GM19351 (cell line): Measurements from ENCODE around the gene SMIM14.
"Not testable (repeated sequence)": the region's sequence is repeated elsewhere in the genome, so short reads cannot be mapped to it uniquely, and the experiment has no call there.

Source experiments
- ATAC-seq: cut with Tn5 transposase; IDR thresholded peaks from one replicate; pipeline ENCODE4 v1.9.1; 2021; ENCODE audit warnings: mild to moderate bottlenecking, moderate library complexity; ENCODE audit not compliant: unreplicated experiment

Gene SMIM14

DNA sequence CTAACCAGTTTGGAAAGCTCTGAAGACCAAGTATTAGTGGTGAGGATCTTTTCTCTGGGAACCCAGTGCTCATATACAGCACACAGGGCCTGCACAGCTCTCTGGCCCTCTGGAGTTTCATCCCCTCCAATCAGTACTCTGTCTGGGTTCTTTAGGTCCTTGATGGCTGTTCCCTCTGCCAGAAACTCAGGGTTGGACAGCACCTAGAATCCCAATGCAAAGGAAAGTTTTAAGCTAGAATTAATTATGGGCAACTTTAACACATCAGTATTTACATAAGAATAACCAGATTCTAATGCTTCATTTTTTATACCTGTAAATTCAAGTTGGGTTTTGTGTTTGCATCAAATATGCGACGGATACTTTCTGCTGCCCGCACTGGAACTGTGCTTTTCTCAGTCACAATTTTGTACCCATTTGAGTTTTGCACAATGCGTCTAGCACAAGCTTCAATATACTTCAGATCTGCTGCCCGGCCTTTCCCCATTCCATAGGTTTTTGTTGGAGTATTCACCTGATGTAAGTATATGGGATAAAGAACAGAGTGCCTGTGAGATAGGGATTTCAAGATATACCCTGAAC, 128.2 kb downstream of the SMIM14 start:
- no peak for ATAC-seq

DNA sequence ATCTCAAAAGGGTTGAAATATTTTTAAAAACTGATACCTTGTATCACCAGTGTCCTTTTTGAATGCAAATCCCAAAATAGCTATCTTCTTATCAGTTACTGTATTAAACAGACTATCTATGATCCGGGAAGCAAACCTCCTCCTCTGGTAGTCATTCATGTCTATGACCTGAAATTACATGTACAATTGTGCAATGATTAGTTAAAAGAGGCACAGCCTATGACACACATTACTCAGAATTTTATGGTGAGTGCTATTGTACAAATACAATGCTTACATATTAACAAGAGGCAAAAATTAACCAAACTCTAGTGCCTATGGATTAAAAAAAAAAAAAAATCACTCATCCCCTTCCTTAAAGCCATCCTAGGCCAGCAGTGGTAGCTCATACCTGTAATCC, 133.1 kb downstream of the SMIM14 start:
- ATAC-seq = no peak

DNA sequence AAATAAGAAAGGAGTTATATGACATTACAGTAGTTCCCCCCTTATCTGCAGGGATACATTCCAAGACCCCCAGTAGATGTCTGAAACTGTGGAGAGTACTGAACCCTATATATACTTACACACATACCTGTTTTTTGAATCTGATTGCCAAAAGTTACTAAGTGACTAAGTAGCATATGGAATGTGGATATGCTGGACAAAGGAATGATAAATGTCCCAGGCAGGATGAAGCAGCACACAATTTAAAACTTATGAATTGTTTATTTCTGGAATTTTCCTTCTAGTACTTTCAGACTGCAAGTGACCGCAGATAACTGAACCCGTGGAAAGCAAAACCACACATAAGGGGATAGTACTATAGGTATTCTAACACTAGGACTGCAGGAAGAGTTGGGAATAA, 134.1 kb downstream of the SMIM14 start:
- ATAC-seq = no peak

DNA sequence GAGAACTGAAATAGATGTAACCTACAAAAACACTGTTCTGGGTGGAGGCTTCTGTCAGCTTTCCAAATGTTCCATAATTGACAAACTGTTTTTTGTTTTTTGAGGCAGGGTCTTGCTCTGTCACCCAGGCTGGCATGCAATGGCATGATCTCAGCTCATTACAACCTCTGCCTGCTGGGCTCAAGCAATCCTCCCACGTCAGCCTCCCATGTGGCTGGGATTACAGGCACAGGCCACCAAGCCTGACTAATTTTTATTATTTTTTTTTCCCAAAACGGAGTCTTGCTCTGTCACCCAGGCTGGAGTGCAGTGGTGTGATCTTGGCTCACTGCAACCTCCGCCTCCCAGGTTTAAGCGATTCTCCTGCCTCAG, 136.0 kb downstream of the SMIM14 start:
- ATAC-seq = not testable (repeated sequence)

DNA sequence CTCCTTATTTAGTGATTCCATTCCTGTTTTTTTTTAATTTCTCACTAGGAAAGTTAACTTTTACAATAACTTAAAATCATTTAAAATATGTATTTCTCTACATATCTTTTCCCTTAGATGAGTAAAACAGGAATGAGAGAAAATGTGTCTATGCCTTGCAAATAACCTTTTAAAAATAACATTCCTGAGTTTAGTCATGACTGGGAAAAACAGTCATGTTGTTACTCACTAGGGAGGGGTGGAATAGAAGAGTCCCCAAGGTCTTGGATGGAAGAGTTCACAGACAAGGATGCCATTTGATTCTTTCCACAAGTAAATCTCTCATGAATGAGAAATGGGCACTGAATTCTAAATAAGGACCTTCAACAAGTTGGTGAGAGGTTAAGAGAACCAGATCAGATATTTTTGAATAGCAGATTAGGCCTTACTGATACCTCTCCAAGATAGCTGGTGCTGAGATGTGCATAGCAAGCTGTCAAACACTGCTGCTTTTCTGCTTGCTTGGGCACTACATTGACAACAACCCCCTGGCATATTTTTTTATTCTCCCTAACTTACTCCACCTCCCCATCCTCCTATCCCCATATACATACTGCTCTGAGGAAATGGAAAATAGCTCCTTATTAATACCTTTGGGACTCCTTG, 136.5 kb downstream of the SMIM14 start:
- no peak for ATAC-seq

DNA sequence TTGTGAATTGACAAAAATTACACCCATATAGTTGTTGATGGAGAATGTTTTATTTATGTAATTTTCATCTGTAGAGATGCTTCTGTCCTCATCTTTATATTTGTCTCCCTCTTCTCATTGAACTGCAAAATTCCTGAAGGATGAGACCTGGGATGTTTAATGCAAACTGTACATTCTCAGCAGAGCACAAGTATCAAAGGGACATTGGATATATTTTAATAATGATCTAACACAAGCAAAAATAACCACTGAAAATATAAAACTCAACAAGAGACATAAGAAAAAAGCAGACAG, 140.0 kb downstream of the SMIM14 start:
- ATAC-seq = no peak

DNA sequence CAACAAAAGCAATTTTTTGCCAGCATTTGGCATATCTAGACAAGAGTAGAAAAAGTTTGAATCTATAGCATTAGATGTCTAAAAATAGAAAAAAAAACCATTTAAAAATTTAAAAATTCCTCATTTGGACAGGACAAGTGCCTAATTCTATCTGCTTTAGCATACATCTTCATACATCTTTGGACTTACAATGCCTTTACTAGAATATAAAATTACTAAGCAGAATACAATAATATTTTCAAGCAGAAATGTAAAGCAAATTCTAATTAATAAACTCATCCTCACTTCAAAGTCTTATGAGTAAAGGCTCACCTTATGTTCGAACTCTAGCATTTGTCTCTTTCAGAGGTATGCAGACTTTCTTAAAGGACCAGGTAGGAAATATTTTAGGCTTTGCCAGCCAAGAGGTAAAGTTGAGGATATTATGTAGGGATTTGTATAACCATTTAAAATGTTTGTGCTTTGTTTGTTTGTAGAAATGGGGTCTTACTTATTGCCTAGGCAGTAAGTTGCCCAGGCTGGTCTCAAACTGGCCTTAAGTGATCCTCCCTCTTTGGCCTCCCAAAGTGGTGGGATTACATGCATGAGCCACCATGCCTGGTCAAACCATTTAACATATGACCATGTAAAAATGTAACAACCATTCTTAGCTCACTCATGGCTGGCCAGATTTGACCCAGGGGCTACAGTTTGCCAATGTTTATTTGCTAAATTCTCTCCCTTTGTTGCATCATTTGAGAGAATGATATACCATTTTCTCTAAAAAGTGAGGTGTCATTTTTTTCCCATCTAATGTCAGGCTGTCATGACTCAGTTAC, 140.5 kb downstream of the SMIM14 start:
- no peak for ATAC-seq
